NCI-H1694 treated with DMSO at 0.1 percent for 48 hours (cell line): ENCODE results near the gene MESP2.
"Not testable (repeated sequence)": the region's sequence is repeated elsewhere in the genome, so short reads cannot be mapped to it uniquely, and the experiment has no call there.

Experiments
- DNase-seq: peaks from one replicate; lab custom pipeline; 2025; lab: John Stamatoyannopoulos, UW

MESP2 gene

DNA sequence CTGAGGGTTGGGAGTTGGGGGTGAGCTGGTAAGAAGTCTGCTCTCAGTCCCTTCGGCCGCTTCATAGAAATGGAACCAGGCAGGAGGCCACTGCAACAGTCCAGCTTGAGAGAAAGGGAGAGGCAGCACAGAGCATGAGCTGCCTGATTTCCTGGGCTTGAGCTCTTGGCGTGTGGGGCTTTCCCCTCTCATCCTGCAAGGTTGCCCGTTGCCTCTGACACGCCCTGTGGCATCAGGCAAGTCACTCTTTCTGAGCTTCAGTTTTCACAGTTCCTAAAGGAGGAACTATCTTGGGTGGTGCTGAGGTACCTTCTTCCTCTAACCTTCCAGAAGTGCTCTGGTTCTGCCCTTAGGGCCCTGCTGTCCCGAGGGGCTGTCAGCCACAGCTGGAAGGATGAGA lies 4.9 kb downstream of the MESP2 start:
- no peak for DNase-seq

DNA sequence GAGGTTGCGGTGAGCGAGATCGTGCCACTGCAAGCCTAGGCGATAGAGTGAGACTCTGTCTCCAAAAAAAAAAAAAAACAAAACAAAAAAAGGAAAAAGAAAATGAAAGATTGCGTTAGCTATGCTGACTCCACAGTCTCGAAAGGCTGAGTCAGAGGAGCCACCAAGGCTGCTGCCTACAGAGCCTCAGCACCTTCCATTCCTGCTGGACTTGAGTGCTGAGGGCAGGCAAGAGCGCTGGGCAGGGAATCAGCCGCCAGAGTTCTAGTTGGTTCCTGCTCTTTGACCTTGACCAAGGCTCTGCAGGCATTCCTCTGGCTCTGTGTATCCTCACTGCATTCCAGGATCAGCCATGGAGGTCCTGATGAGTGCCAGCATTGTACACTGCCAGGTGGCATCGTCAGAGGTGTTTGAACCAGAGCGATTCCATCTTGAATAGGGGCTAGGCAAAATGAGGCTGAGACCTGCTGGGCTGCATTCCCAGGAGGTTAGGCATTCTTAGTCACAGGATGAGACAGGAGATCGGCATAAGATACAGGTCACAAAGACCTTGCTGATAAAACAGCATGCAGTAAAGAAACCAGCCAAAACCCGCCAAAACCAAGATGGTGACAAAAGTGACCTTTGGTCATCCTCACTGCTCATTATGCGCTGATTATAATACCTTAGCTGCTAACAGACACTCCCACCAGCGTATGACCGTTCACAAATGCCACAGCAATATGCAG lies 5.9 kb downstream of the MESP2 start:
- DNase-seq: no peak

DNA sequence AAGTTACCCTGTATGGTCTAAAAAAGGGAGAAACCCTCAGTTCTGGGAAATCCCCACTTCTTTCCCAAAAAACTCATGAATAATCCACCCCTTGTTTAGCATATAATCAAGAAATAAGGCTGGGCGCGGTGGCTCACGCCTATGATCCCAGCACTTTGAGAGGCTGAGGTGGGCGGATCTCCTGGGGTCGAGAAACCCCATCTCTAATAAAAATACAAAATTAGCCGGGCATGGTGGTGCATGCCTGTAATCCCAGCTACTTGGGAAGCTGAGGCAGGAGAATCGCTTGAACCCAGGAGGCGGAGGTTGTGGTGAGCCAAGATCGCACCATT lies 6.5 kb downstream of the MESP2 start:
- DNase-seq: not testable (repeated sequence)

DNA sequence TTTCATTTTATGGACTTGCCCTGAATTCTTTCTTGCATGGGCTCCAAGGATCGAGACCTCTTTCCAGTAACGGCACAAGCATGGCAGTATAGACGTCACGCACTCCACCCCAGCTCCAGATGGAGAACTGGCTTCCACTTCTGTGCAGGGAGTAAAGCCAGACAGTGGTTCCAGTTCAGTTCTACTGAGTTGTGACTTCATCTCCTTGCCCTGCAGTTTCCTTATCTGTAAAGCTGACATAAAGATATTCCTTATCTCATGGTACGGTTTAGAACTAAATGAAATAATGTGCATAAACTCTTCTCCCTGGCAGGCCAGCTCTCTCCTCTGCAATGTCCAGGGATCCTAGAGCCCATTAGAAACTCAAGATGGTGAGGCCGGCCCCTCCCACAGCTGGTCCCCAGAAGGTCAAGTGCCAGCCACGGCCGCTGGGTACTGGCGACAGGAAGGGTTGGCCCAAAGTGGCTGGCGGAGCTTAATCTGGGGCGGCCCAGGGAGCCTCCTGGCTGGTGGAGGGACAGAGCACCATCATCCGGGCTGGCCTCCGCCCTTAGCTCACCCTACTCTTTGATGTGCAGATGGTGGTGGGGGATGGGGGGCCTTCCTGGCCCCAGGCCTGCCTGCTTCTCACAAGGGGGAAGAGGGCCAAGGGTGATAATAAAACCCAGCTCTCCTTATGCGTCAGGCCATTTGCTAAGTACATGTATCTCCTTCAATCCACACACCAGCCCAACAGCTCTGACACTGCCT lies 7.2 kb downstream of the MESP2 start:
- no peak for DNase-seq

DNA sequence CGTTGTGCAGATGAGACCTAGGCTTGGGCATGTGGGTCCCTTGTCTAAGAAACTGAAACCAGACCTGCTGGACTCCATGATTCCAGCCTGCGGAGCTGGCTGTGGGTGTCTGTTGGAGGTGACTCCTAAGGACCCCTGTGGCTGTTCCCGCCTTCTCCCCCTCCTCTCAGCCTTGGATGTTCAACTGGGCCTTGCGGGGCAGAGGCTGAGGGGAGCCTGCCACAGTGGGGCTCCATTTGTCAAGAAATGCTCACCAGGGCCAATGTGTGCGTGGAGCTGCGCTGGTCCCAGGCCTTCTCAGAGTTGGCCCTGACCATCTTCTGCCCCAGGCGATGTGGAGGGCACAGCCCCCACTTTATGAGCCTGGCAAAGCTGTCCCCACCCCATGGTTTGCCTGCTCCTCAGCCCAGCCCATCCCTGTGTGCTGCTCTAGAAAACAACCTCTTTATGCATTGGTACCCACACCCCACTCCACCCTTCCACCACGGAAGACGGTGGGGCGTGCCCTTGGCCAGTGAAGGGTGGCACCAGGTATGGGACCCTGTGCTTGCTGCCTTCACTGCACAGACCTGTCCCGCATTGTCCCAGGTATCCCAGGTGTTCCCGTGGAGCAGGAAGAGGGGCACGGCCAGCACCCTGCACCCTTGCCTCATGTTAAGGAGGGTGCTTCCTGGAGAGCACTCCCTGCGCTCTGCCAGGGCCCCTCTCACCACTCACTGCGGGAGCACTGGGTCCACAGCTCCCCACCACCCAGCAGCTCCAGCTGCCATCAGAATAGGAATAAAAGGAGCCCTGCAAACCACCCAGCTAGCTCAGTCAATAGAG lies 7.9 kb downstream of the MESP2 start:
- DNase-seq: no peak

DNA sequence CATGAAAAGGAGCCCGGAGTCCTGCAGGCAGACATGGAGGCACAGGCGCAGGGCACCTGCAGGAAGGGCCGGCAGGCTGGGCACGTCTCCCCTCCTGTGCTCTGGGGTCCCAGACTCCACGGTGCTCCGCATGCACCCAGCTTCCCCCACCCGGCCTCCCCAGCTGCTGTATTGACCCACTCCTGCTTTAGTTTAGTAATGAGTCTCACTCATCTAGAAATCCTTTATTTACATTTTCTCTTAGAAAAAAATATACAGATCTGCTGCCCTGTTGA lies 8.5 kb downstream of the MESP2 start:
- DNase-seq: no peak

DNA sequence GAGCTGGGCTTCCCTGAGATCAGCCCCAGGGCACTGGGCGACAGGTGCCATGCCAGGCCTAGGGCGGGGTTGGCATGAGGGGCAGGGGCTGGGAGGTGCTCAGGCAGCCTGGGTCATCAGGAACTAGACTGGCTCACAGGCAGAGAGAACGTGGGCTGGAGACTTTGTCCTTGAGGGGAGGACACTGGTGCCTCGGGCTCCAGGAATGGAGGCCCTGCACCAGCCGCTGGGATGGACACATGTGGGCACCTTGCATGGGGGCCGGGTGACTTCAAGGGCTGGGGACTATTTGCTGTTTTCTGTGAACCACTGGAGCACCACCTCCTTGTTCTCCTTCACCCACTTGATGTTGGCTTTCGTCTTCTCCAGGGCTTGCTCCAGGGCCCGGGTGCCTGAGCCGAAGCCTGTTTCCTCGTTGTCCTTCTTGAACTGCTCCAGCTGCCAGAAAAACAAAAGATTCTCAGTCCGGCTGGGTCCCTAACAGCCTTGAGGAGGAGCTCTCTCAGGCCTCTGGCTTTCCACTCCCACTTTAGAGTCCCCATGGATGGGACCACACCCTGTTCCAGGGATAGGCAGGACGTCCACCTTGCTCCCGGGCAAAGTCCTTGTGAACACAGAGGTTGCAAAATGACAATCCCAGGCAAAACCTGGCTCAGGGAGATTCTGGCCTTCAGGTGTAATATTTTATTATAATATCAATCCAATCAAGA lies 9.1 kb downstream of the MESP2 start:
- DNase-seq: no peak

DNA sequence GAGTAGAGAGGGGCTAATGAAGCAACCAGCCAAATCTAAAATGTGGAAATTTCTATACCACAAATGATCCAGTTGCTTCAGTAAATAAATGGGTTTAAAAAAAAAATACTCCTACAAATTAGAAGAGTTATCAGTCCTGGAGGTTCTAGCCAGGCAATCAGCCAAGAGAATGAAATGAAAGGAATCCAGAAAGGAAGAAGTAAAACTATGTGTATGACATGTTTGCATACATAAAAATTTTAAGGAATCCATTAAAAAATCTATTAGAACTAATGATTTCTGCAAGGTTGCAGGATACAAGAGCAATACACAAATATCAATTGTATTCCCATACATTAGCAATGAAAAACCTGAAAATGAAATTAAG lies 9.6 kb downstream of the MESP2 start:
- DNase-seq: no peak

DNA sequence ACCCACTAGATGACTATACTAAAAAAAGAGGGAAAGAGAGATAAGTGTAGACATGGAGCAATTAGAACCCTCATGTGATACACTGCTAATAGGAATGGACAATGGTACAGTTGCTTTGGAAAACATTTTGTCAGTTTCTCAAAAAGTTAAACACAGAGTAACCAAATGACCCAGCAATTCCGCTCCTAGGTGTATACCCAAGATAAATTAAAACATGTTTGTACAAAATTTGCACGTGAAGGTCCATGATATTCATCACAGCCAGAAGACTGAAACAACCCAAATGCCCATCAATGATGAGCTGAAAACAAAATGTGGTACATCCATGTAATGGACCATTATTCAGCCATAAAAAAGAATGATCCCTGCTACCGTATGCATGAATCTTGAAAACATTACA lies 11.8 kb downstream of the MESP2 start:
- no peak for DNase-seq

DNA sequence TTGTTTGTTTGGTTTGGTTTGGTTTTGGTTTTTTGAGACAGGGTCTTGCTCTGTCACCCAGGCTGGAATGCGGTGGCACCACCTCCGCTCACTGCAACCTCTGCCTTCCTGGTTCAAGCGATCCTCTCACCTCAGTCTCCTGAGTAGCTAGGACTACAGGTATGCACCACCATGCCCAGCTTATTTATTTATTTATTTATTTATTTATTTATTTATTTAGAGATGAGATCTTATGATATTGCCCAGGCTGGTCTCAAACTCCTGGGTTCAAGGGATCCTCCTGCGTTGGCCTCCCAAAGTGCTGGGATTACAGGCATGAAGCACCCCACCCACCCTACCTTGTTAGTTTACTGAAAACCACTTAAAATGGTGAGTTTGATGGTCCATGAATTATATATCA lies 12.5 kb downstream of the MESP2 start:
- DNase-seq: not testable (repeated sequence)

DNA sequence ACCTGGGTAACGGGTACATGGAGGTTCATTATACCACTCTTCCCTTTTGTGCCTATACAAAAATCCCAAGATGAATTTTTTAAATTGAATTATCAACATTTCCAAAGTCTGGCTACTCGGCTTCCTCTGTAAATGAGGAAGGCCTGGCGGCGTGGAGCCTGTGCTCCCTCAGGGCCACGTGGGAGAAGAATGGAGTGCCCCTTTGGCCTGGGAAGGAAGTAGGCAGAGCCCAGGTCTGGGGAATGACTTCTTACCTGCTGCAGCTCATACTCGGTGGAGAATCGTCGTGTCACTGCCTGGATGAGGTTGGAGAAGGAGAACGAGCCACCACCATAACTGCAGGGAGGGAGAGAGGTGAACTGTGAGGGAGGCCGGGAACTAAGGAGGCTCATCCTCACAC lies 14.1 kb downstream of the MESP2 start:
- no peak for DNase-seq

DNA sequence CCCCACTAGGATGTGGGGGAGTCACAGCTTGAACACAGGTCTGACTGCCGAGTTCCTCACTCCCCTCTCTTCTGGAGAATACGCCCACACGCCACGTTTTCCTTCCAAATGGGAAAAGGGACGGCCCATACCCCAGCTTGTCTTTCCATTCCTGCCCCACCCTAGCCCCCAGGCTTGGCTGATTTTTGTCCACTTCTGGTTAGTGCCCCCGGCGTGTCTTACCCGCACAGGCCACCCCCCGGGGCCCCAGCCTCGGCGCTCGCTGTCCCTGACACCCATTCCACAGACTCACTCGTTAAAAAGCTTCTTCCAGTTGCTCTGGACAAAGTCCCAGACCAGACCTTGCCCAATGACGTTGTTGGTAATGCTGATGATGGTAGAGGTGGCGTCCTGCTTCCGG lies 14.5 kb downstream of the MESP2 start:
- no peak for DNase-seq

DNA sequence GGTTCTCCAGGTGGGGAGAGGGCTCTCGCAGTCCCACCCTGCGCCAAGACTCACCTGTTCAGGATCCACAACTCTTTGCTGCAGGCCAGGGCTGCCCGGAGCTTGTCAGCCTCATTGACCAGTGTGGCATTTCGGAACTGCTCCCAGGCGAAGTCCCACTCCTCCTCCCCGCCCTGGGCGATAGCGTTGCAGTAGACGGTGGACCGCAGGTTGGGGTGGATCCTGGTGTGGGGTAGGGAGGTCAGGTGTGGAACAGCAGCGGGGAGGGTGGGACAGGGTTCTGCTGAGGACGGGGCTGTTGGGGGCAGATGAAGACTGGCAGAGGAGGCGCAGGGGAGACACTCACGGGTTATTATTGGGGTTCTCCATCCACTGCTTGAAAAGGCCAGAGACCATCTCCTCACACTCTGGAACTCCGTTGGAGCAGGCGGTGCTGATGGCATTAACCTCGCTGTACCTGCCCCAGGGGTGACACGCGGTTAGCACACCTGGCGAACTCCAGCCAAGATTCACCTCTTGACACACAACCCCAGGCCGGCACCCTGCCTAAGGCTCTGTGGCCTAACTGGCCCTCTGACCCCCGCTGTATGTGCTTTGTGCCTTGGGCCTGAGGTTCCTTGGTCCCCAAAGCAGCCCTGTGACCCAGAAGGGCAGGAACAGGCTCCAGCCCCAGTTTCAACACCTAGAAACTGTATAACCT lies 16.1 kb downstream of the MESP2 start:
- no peak for DNase-seq

DNA sequence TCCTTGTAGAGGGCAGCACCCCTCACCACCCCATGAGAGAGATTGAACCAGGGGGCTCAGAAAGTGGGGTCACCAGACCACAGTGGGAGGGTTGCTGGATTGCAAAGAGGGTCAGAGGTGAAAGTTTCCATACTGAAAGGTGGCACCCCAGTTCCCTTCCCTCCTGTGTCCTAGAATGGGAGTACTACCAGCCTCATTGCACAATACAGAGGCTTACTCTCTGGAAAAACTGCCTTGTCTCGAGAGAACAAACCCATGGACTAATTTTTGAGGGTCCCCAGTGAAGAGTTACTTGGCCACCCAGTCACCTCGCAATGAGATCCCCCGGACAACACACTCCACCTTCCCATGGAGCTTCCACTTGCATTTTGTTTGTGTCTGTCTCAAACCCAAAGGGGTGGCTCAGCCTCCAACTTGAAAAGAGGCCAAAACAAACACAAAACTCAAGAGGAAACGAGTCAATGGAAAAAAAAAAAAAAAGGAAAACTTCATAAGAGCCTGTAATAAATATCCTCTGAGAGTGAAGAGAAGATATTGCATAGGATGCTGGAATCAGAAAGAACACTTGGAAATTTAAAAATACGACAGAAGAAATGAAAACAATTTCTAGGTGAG lies 18.6 kb downstream of the MESP2 start:
- no peak for DNase-seq

DNA sequence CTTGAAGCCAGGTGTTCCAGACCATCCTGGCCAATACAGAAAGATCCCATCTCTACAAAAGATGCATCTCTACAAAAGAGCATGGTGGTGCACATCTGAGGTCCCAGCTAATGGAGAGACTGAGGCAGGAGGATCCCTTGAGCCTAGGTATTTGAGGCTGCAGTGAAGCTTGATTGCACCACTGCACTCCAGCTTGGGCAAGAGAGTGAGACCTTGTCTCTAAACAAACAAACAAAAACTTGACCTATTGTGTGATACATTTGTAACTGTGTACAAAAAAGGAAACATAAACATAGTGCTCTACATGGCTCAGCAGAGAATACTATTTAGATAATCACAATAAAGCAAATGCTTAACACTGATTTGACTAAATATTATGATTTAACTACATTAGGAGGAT lies 19.9 kb downstream of the MESP2 start:
- no peak for DNase-seq

DNA sequence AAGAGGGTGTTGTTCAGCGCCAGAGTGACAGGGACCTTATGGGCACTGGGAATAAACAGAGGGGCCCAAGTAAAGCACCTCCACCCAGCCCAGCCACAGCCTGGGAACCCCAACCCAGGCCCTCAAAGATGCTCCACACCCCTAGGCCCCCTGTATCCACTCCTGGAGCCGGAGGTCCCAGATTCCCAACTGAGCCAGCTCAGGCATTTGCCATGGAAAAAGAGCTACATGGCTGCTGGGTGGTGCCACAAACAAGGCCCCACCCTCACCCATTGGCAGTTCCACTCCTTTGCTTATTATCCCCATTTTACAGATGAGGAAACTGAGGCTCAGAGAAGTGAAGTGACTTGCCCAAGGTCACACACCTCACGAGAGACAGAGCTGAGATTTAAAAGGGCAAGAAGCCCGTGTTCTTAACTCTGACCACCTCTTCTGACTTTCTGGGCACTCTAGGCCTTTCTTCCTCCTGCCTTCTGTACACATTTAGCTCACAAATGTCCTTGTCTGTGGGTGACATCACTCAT lies 21.6 kb downstream of the MESP2 start:
- DNase-seq: no peak

DNA sequence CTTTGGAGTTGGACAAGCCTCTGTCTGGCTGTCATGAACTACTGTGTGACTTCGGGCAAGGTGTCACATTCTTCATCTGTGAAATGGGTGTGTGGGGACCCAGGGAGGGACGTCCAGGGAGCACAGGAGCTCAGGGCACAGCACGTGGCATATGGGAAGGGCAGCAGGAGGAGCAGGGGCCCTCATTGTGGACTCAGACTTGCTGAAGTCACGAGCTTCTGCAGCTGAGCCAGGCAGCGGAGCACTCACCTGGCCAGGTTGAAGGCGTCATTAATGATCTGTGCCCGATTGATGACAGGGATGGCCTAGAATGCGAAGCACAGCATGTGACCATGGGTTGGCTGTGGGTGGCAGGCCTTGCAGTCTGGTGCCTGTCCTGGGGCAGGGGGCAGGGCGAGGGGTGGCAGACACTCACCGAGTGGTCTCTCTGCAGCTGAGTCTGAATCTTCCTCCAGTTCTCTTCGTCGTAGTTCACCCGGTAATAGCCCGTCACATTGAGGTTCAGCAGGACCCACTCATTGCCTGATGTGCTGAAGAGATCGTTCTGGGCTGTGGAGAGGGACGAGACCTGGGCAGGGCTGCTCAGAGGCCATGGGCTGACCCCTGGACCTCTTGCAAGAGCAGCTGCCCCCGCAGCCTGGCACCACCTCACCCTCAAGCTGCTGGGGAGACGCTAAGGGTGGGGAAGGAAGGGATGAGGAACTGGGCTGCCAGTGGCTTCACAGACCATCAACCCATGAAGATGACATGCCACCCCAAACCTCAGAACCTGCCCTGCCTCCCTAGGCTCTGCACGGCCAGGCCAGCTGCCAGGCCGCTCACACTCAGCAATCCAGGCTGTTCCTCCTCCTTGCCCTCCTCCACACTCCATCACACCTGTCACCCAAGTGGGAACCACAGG lies 23.1 kb downstream of the MESP2 start:
- DNase-seq: no peak

DNA sequence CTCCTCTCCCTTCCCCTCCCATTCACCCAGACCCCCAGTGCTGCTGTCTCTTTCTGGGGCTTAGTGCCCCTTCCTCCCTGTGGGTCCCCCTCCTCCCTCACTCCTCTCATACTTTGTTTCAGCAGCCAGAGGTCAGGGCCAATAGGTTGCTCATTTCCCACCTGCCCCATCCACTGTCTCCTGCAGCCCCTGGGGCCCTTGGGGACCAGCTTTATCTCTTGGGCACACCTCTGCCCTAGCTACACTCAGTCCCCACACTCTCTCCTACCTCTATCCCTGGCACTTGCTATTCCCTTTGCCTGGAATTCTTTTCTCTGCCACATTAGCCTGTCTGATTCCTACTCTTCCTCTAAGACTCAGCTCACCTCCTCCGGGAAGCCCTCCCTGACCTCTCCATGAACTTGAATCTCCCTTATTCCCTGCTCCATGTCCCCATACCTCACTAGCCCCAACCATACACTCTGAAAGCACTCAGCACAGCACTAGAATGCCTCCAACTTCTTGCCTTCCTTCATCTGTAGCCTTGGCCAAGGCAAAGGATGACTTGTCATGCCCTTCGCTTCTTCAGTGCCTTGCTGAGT lies 23.9 kb downstream of the MESP2 start:
- DNase-seq: no peak

DNA sequence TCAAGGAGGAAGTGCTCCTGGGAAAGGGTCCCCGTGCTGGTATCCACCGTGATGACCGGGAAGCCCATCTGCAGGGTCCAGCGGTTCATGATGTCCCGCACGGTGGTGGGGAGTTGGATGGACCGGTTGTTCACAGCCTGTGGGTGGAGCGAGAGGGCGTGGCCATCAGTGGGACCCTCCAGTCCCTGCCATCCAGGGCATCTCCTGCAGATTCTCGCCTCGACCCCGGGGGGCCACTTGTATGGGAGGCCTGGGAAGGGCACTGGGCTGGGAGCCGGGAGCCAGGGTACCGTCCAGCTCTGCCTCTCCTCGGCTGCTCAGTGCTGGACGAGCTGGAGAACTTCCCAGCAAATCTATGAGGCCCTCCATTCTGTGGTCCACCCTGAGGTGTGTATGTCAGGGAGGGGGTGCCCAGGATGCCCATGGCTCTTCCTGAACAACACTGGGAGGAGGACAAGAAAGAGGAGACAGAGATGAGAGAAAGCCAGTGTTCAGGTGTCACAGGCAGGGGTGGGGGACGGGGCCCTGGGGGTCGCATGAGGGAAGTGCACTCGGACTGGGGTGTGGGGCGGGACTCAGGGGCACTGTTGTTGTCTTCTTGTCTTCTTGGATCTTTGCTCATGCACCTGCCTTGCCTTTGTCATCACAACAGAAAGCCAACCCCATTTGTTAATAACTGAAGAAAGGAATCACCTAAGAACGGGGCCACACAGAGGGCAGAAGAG lies 25.5 kb downstream of the MESP2 start:
- DNase-seq: no peak
